Activated CD8-positive, alpha-beta T cell treated with anti-CD3 and anti-CD28 coated beads, Interleukin-2, amount 10 ng/mL, durations not matched to agents 7 days and 5 days (primary cell): Measurements from ENCODE around the gene TRIP11. TPM values are rescaled to one million over a fixed set of nuclear protein-coding genes. Genes with fewer than 3 reads are reported as not detected.

Source experiments
- ATAC-seq: fragments of 150-1000 bp; cut with Tn5 transposase; one replicate; pipeline ENCODE4 v1.10.0; 2021; ENCODE audit warnings: moderate library complexity
- CTCF ChIA-PET: fragments of 350-600 bp; sonication (Branson Sonifier 250); formaldehyde crosslinking; loops from one replicate; lab custom pipeline; 2021; ENCODE audit warnings: antibody characterized with exemption; lab: Charles Lee
- POLR2A ChIA-PET: fragments of 350-600 bp; sonication (Branson Sonifier 250); formaldehyde crosslinking; loops from one replicate; lab custom pipeline; 2021; ENCODE audit warnings: antibody characterized with exemption; lab: Charles Lee
- DNase-seq: peaks from one replicate; pipeline ENCODE4 v3.0.0-alpha.2; 2020
- H3K27ac Mint-ChIP-seq: one replicate; pipeline ENCODE4 v1.8.0; 2021; ENCODE audit warnings: mild to moderate bottlenecking, mixed read lengths
- H3K27me3 Mint-ChIP-seq: one replicate; pipeline ENCODE4 v1.8.0; 2021; ENCODE audit warnings: low read depth, mixed read lengths
- H3K36me3 Mint-ChIP-seq: one replicate; pipeline ENCODE4 v1.8.0; 2021; ENCODE audit warnings: low read depth, mixed read lengths
- H3K4me1 Mint-ChIP-seq: one replicate; pipeline ENCODE4 v1.8.0; 2021; ENCODE audit warnings: low read depth, mixed read lengths
- H3K4me3 Mint-ChIP-seq: one replicate; pipeline ENCODE4 v1.8.0; 2021; ENCODE audit warnings: mild to moderate bottlenecking, mixed read lengths
- H3K9me3 Mint-ChIP-seq: one replicate; pipeline ENCODE4 v1.8.0; 2022; ENCODE audit warnings: mixed read lengths; ENCODE audit not compliant: insufficient read depth
- total RNA-seq, 2 experiments: library from RNA; stranded (reverse); gene quantifications; one replicate each; pipeline ENCODE4 v1.2.3, GENCODE V29; 2021

The TRIP11 gene
- total RNA-seq, 2 experiments from 2014 or later: 43.6 to 44.5 TPM

DNA sequence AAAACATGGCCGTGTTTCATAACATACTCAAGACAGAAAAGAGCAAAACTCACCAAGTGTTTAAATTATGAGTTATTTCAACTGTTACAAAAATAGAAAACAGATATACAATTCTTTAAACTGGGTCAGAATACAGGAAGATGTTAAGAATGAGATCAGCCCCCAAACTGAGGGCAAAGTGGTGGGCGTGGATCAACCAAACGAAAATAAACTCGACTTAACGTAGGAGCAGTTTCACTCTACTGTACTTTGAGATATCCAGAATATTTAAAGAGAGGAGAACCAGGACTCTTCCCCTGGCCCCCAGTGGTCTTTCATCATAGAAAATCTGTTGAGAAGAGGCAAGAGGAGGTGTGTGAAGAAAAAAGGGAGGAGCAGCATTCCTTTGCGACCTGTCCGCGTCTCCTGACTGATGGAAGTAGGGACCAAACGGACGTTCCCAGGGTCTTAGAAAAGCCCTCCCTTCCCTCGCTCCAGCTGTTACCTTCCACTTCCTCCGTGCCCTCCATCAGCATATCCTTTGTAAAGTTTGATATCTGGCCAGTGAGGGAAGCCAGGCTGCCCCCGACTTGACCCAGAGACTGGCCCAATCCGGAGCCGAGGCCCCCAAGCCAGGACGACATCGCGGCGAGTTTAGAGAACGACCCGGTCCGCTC, 668 bp downstream of the TRIP11 start:
- Mint-ChIP-seq H3K4me1 (peaks cover 41% of the 10 kb centered on the region), H3K4me3 (peak overlapping the region; percentile 96), H3K27ac (peak overlapping the region; percentile 94), H3K9me3 (no peaks in the 10 kb centered on the region), H3K36me3 (peaks cover 15% of the 10 kb centered on the region), H3K27me3 (no peaks in the 10 kb centered on the region)
- POLR2A ChIA-PET: interaction anchor here (0.6 to 2.4 kb wide), 14 partner anchors 26 to 643 kb away, joined by 3 to 25 read pairs (median 4); partner anchors contain the start of genes ATXN3, CPSF2, NDUFB1 and PPP4R3A
- DNase-seq (peak; percentile 38), ATAC-seq (peak; percentile 3)
- CTCF ChIA-PET: interaction anchor here (0.6 to 4.6 kb wide), 4 partner anchors 43 to 312 kb away, joined by 3 to 29 read pairs (median 6); partner anchors contain the start of genes ATXN3, CPSF2 and NDUFB1

GRCh38 chr14:92037989-92038388, 1.9 kb downstream of the TRIP11 start:
- Mint-ChIP-seq H3K36me3 (peaks cover 15% of the 10 kb centered on the region), H3K4me3 (peak overlapping the region; percentile 96), H3K9me3 (no peaks in the 10 kb centered on the region), H3K4me1 (peaks cover 43% of the 10 kb centered on the region), H3K27ac (peak overlapping the region; percentile 66), H3K27me3 (no peaks in the 10 kb centered on the region)
- DNase-seq (no peak), ATAC-seq (no peak)
- CTCF ChIA-PET: interaction anchor here (4.6 kb wide), 1 partner anchor 69 kb away, joined by 29 read pairs; the partner anchor contains the start of gene ATXN3
- POLR2A ChIA-PET: interaction anchor here (1.0 kb wide), 1 partner anchor 84 kb away, joined by 3 read pairs; the partner anchor contains the start of genes CPSF2 and NDUFB1

DNA sequence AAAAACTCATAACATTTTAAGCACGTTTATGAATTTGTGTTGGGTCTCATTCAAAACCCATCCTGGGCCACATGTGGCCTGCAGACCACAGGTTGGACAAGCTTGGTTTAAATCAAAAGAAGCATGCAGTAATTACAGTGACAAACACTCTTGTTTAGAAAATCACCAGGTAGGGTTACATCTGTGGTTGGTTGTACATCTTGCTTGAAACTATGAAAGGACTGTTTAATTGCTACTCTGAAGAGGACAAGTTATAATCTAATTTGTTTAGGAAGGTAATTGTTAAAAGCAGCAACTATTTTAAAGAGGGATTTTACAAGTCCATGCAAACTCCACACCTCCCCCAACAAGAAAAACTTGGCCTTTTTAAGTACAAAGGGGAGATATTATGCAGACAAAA, 4.0 kb downstream of the TRIP11 start:
- H3K4me3 Mint-ChIP-seq: no peak overlapping the region
- no peaks in the 10 kb centered on the region for H3K9me3 Mint-ChIP-seq
- peaks cover 15% of the 10 kb centered on the region for H3K36me3 Mint-ChIP-seq
- no peak overlapping the region for H3K27ac Mint-ChIP-seq
- ChIA-PET CTCF (no interaction called here), POLR2A (interaction anchor here (0.6 kb wide), 1 partner anchor 1209 kb away, joined by 3 read pairs; no protein-coding TSS in a partner anchor)
- no peak for ATAC-seq
- H3K27me3 Mint-ChIP-seq: no peaks in the 10 kb centered on the region
- DNase-seq: no peak
- peaks cover 39% of the 10 kb centered on the region for H3K4me1 Mint-ChIP-seq

DNA sequence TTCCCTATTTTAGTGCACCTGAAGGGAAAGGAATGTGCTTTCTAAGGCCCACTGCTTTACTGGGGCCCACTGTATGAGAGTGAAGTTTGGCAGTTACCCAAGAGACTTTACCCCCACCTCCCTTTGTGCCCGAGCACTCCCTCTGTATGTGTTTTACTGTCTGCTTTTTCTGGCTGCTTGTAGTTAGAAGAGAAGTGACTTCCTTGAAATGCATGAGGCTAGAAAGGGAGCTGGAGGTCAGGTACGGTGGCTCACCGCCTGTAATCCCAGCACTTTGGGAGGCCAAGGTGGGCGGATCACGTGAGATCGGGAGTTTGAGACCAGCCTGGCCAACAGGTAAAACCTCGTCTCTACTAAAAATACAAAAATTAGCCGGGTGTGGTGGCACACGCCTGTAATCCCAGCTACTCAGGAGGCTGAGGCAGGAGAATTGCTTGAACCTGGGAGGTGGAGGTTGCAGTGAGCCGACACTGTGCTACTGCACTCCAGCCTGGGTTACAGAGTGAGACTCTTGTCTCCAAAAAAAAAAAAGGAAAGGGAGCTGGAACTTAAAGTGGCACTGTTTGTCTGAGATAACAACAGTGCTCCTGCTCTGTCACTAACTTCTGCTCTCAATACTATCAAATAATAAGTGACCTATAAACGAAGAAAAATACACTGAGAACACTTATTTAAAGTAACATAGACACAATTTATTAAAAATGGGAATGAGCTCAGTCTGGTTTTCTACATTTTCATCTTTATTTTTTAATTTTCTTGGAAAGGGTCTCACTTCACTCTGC, 5.8 kb downstream of the TRIP11 start:
- no peaks in the 10 kb centered on the region for H3K9me3 Mint-ChIP-seq
- peaks cover 36% of the 10 kb centered on the region for H3K4me1 Mint-ChIP-seq
- ChIA-PET POLR2A (interaction anchor here (0.6 kb wide), 1 partner anchor 104 kb away, joined by 3 read pairs; no protein-coding TSS in a partner anchor), CTCF (interaction anchor here (0.9 to 2.3 kb wide), 2 partner anchors 11 to 73 kb away, joined by 3 to 7 read pairs; partner anchors contain the start of gene ATXN3)
- ATAC-seq (no peak), DNase-seq (no peak)
- no peaks in the 10 kb centered on the region for H3K27me3 Mint-ChIP-seq
- peak overlapping the region; percentile 33 for H3K27ac Mint-ChIP-seq
- no peak overlapping the region for H3K4me3 Mint-ChIP-seq
- H3K36me3 Mint-ChIP-seq: peaks cover 19% of the 10 kb centered on the region

DNA sequence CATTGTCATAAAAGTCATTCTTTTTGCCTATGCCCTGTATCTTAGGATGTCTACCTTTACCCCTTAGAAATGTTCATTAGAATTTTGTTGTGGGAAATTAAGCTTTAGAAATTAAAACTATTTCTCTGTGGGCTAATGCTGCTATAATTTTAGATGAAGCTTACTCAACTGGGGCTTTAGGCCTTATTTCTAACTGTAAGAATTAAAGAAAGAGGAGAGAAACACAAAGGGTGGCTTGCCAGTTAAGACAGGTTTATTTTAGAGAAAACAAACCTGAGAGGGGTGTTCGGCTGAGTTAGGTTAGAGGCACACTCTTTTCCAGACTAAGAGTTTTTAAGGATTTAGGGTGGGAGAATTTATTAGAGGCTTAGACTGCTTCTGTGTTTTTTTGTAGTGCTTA, 6.4 kb downstream of the TRIP11 start:
- Mint-ChIP-seq H3K9me3 (no peaks in the 10 kb centered on the region), H3K4me3 (no peak overlapping the region), H3K27me3 (no peaks in the 10 kb centered on the region), H3K36me3 (peaks cover 22% of the 10 kb centered on the region), H3K27ac (peak overlapping the region; percentile 33), H3K4me1 (peaks cover 29% of the 10 kb centered on the region)
- no peak for DNase-seq
- ATAC-seq: no peak
- POLR2A ChIA-PET: interaction anchor here (0.6 kb wide), 1 partner anchor 105 kb away, joined by 3 read pairs; no protein-coding TSS in a partner anchor
- CTCF ChIA-PET: interaction anchor here (0.9 to 2.3 kb wide), 2 partner anchors 10 to 73 kb away, joined by 3 to 7 read pairs; partner anchors contain the start of gene ATXN3

DNA sequence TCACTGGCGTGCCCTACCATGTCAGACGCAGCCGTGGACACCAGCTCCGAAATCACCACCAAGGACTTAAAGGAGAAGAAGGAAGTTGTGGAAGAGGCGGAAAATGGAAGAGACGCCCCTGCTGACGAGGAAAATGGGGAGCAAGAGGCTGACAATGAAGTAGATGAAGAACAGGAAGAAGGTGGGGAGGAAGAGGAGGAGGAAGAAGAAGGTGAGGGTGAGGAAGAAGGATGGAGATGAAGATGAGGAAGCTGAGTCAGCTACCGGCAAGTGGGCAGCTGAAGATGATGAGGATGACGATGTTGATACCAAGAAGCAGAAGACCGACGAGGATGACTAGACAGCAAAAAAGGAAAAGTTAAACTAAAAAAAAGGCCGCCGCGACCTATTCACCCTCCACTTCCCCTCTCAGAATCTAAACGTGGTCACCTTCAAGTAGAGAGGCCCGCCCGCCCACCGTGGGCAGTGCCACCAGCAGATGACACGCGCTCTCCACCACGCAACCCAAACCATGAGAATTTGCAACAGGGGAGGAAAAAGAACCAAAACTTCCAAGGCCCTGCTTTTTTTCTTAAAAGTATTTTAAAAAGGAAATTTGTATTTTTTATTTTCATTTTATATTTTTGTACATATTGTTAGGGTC, 13.2 kb downstream of the TRIP11 start:
- H3K27ac Mint-ChIP-seq: no peak overlapping the region
- no peak overlapping the region for H3K4me3 Mint-ChIP-seq
- H3K4me1 Mint-ChIP-seq: peaks cover 11% of the 10 kb centered on the region
- ATAC-seq (no peak), DNase-seq (no peak)
- ChIA-PET POLR2A (no interaction called here), CTCF (interaction anchor here (4.3 kb wide), 1 partner anchor 30 kb away, joined by 14 read pairs; no protein-coding TSS in a partner anchor)
- peaks cover 33% of the 10 kb centered on the region for H3K36me3 Mint-ChIP-seq
- H3K27me3 Mint-ChIP-seq: no peaks in the 10 kb centered on the region
- H3K9me3 Mint-ChIP-seq: no peaks in the 10 kb centered on the region

GRCh38 chr14:92022036-92022435, 17.8 kb downstream of the TRIP11 start:
- CTCF ChIA-PET: no interaction called here
- Mint-ChIP-seq H3K4me3 (no peak overlapping the region), H3K36me3 (peaks cover 27% of the 10 kb centered on the region), H3K27me3 (no peaks in the 10 kb centered on the region), H3K27ac (no peak overlapping the region), H3K4me1 (peaks cover 7% of the 10 kb centered on the region), H3K9me3 (no peaks in the 10 kb centered on the region)
- POLR2A ChIA-PET: no interaction called here
- ATAC-seq: no peak
- DNase-seq: no peak

GRCh38 chr14:92021523-92021922, 18.3 kb downstream of the TRIP11 start:
- H3K27ac Mint-ChIP-seq: no peak overlapping the region
- peaks cover 3% of the 10 kb centered on the region for H3K4me1 Mint-ChIP-seq
- H3K4me3 Mint-ChIP-seq: no peak overlapping the region
- DNase-seq (no peak), ATAC-seq (no peak)
- no peaks in the 10 kb centered on the region for H3K9me3 Mint-ChIP-seq
- peaks cover 27% of the 10 kb centered on the region for H3K36me3 Mint-ChIP-seq
- CTCF ChIA-PET: interaction anchor here (1.3 kb wide), 1 partner anchor 24 kb away, joined by 3 read pairs; no protein-coding TSS in a partner anchor
- POLR2A ChIA-PET: no interaction called here
- H3K27me3 Mint-ChIP-seq: no peaks in the 10 kb centered on the region

- CTCF ChIA-PET: interaction anchor here (8.0 kb wide), 1 partner anchor 17 kb away, joined by 45 read pairs; no protein-coding TSS in a partner anchor
- no peak overlapping the region for H3K27ac Mint-ChIP-seq
- POLR2A ChIA-PET: interaction anchor here (0.8 kb wide), 1 partner anchor 78 kb away, joined by 6 read pairs; no protein-coding TSS in a partner anchor
- H3K36me3 Mint-ChIP-seq: peaks cover 47% of the 10 kb centered on the region
- no peaks in the 10 kb centered on the region for H3K9me3 Mint-ChIP-seq
- no peaks in the 10 kb centered on the region for H3K4me1 Mint-ChIP-seq
- ATAC-seq: no peak
- H3K4me3 Mint-ChIP-seq: no peak overlapping the region
- H3K27me3 Mint-ChIP-seq: no peaks in the 10 kb centered on the region
- DNase-seq: no peak
Observed at GRCh38 chr14:92014040-92014439, 25.8 kb downstream of the TRIP11 start.

DNA sequence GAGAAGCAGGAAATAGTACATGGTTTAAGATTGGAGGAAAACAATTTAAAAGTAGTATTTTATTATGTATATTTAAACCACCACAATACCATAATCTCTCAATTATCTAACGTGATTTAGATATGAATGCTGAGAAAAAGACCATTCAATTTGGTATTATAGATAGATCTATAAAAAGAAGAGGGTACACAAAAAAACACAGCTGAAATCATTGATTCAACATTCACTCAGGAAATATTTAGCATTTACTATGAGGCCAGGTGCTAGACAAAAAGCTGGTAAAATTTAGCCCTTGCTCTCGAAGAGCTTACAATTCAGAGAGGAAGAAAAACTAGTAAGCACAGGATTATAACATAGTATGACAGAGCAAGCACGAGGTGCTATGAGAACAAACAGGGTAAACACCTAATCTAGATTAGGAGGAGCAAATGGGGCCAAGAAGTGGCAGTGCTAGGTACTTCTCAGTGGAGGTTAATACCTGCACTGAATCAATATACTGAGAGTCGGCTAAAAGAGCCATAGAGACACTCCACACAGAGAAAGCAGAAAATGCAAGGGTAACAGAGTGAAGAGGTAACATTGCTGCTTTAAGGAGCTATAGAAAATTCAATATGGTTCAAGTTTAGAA, 27.6 kb downstream of the TRIP11 start:
- ATAC-seq (no peak), DNase-seq (no peak)
- Mint-ChIP-seq H3K27me3 (no peaks in the 10 kb centered on the region), H3K4me3 (no peak overlapping the region), H3K4me1 (no peaks in the 10 kb centered on the region), H3K27ac (no peak overlapping the region), H3K9me3 (no peaks in the 10 kb centered on the region), H3K36me3 (peaks cover 57% of the 10 kb centered on the region)
- CTCF ChIA-PET: interaction anchor here (1.0 to 8.0 kb wide), 2 partner anchors 13 to 15 kb away, joined by 3 to 45 read pairs; no protein-coding TSS in a partner anchor
- POLR2A ChIA-PET: interaction anchor here (1.2 kb wide), 1 partner anchor 28 kb away, joined by 5 read pairs; the partner anchor contains the start of gene TRIP11
